Loucy (cell line): ENCODE data around the gene ZNF668.

Experiments
- CTCF ChIP-seq: fragments of 200-600 bp; sonication (generic); conservative IDR thresholded peaks from 2 replicates; pipeline ENCODE4 v1.5.1; 2014; ENCODE audit warnings: mild to moderate bottlenecking, antibody characterized with exemption, low read length
- EZH2phosphoT487 ChIP-seq: fragments of 200-600 bp; IDR thresholded peaks from 2 replicates; pipeline ENCODE4 v1.6.1; 2018; ENCODE audit warnings: antibody characterized with exemption, mild to moderate bottlenecking, moderate library complexity, borderline replicate concordance

- TF ChIP-seq CTCF (no peak), EZH2phosphoT487 (no peak)
These were observed 34.2 kb upstream of the ZNF668 start, which contains the start of gene BCKDK for GRCh38 chr16:31108035-31108793.
